ENCODE results near the gene PRCD.

PRCD gene

DNA sequence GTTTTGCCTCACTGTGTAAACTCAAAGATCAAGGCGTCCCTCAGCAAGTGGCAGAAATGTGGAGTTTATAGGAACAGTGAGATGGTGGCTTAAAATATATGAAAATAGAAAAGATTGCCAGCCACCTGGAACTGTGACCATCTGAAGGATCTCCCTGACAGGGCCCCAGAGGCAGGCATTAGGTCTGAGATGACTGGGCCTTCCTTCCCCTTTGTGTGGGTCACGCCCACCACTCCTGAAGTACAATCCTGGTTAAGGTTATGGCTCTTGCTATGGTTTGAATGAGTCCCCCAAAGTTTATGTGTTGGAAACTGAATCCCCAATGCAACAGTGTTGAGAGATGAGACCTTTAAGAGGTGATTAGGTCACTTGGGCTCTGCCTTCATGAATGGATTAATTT is 39.4 kb downstream of the PRCD start:
- TF ChIP-seq CTCF (IDR thresholded peaks at IDR 0.05; ENCODE audit: control insufficient read depth, extremely low read depth, insufficient read depth), result no peak
- no peak for DNase-seq (ENCODE audit: low read depth)
- H3K4me3 ChIP-seq (ENCODE audit: low read depth, low read length), result no peak overlapping the region

DNA sequence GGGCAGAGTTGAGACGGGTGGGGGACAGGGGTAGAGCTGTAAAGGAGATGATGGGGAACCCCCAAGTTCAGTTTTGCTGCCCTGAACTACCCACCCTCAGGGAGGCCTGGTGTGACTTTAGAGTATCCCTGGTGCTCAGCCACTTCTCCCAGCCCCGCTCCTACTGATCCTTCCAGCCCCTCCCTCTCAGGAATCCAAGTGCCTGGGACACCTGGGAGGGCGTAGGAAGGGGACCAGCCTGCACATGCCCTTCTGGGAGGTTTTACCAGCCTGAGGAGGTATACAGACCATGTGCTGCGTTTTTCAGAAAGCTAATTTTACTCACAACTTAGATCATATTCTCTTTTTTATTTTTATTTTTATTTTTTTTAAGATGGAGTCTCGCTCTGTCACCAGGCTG is 41.7 kb downstream of the PRCD start:
- TF ChIP-seq CTCF (IDR thresholded peaks at IDR 0.05; ENCODE audit: control insufficient read depth, extremely low read depth, insufficient read depth), result no peak
- DNase-seq (ENCODE audit: low read depth), result no peak
- no peak overlapping the region for H3K4me3 ChIP-seq (ENCODE audit: low read depth, low read length)

DNA sequence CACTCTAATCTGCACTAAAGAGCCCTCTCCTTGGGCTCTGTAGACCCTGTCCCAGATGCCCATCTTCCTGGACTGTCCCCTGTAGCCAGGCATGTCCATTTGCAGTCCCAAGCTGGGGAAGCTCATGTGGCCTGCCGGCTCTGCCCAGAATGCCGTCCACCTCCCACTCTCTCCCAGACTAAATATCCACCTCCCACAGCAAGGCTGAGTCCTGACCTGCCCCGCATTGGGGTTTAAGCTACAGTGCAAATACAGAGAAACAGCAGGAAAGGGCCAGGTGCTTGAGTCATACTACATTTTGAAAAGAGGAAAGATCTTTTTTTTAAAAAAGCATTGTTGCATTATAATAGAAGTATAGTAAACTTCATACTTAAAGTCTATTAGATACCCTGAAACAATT is 42.8 kb downstream of the PRCD start:
- no peak overlapping the region for H3K4me3 ChIP-seq (ENCODE audit: low read depth, low read length)
- no peak for TF ChIP-seq CTCF (IDR thresholded peaks at IDR 0.05; ENCODE audit: control insufficient read depth, extremely low read depth, insufficient read depth)
- no peak for DNase-seq (ENCODE audit: low read depth)

- TF ChIP-seq CTCF (IDR thresholded peaks at IDR 0.05; ENCODE audit: control insufficient read depth, extremely low read depth, insufficient read depth), result no peak
- H3K4me3 ChIP-seq (ENCODE audit: low read depth, low read length), result no peak overlapping the region
- no peak for DNase-seq (ENCODE audit: low read depth)
These were observed 44.7 kb downstream of the PRCD start for GRCh38 chr17:76584427-76585032.

DNA sequence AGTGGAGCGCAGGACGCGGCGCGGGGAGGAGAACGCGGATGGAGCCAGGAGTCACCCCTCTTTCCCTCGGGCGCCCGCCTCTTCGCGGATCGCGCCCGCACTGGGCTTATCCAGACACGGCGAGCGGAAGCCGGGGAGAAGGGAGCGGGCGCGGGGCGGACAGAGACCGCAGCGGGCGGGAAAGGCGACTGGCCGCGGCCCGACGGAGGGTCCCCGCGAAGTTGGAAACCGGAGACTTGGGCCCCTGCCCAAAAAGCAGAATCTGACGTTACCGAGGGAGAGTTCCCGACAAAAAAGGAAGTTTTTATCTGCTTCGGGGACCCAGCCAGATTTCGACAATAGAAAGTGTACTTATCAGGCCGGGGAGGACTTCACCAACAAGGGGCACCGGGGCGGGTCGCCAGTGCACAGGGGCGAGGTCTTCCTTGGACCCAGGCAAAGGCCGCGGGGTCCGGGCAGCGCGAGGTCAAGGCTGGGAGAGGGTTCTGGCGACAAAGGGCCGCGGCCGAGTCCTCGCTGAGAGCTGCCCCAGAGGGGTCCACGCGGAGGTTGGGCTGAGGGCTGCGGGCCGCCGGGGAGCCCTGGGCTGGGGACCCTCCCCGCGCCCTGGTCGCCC is 45.3 kb downstream of the PRCD start:
- peak overlapping the region; percentile 35 for H3K4me3 ChIP-seq (ENCODE audit: low read depth, low read length)
- no peak for DNase-seq (ENCODE audit: low read depth)
- no peak for TF ChIP-seq CTCF (IDR thresholded peaks at IDR 0.05; ENCODE audit: control insufficient read depth, extremely low read depth, insufficient read depth)

GRCh38 chr17:76585649-76586593 is 46.1 kb downstream of the PRCD start, which contains the start of gene ST6GALNAC2:
Gene ST6GALNAC2 (minus strand): TSS chr17:76585860. CDS start chr17:76585808, 52 bp downstream.
- peak within 1 kb of the TSS; percentile 35 for H3K4me3 ChIP-seq (ENCODE audit: low read depth, low read length)
- DNase-seq (ENCODE audit: low read depth), result no peak
- TF ChIP-seq CTCF (IDR thresholded peaks at IDR 0.05; ENCODE audit: control insufficient read depth, extremely low read depth, insufficient read depth), result peak; percentile 55

All from LNCaP clone FGC (cell line).